Chondrocyte (in vitro differentiated cells): ENCODE measurements around the gene CNKSR3. TPM values are rescaled to one million over a fixed set of nuclear protein-coding genes. Genes with fewer than 3 reads are reported as not detected.

Experiments used
- DNase-seq: peaks from one replicate; pipeline ENCODE4 v3.0.0; 2021; ENCODE audit warnings: mixed read lengths, low spot score
- H3K27ac Mint-ChIP-seq: one replicate; pipeline ENCODE4 v1.8.0; 2021; ENCODE audit warnings: mild to moderate bottlenecking, moderate library complexity, mixed read lengths; ENCODE audit not compliant: unreplicated experiment
- H3K27me3 Mint-ChIP-seq: 2 replicates; pipeline ENCODE4 v1.8.0; 2021; ENCODE audit warnings: low read depth, mixed read lengths
- H3K36me3 Mint-ChIP-seq: 2 replicates; pipeline ENCODE4 v1.8.0; 2021; ENCODE audit warnings: low read depth, mixed read lengths
- H3K4me1 Mint-ChIP-seq: 2 replicates; pipeline ENCODE4 v1.8.0; 2021; ENCODE audit warnings: low read depth, mild to moderate bottlenecking, mixed read lengths
- H3K4me3 Mint-ChIP-seq: one replicate; pipeline ENCODE4 v1.8.0; 2021; ENCODE audit warnings: mild to moderate bottlenecking, moderate library complexity, mixed read lengths; ENCODE audit not compliant: unreplicated experiment
- H3K9me3 Mint-ChIP-seq: 2 replicates; pipeline ENCODE4 v1.8.0; 2021; ENCODE audit warnings: low read depth, mixed read lengths
- total RNA-seq: library from RNA; stranded (reverse); gene quantifications from 3 replicates; pipeline ENCODE4 v1.2.1, GENCODE V29; 2021
- TF ChIP-seq, protein P1 (sequence below): fragments of 200-600 bp; sonication (generic); IDR thresholded peaks from 2 replicates; pipeline ENCODE4 v1.5.0; 2021; ENCODE audit warnings: antibody characterized with exemption, mild to moderate bottlenecking, moderate library complexity

The CNKSR3 gene
- total RNA-seq, 1 donor from 2014 or later, result 14.2 TPM

DNA sequence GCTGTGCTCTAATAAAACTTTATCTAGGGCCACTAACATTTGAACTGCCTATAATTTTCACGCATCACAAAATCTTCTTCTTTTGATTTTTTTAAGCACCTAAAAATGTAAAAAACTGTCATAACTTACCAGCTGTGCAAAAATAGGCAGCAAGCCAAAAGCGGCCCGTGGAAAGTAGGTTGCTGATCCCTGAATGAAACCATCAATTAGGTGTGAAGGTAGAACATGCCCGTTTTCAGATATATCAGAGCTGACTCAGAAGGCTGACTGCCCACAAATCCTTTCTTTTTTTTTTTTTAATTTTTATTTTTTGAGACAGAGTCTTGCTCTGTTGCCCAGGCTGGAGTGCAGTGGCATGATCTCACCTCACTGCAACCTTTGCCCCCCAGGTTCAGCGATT, 149.0 kb downstream of the CNKSR3 start:
- Mint-ChIP-seq H3K27ac (no peak overlapping the region), H3K36me3 (no peaks in the 10 kb centered on the region), H3K4me3 (no peak overlapping the region), H3K9me3 (no peaks in the 10 kb centered on the region), H3K27me3 (no peaks in the 10 kb centered on the region), H3K4me1 (no peaks in the 10 kb centered on the region)
- DNase-seq, result no peak
- TF ChIP-seq, protein P1, sequence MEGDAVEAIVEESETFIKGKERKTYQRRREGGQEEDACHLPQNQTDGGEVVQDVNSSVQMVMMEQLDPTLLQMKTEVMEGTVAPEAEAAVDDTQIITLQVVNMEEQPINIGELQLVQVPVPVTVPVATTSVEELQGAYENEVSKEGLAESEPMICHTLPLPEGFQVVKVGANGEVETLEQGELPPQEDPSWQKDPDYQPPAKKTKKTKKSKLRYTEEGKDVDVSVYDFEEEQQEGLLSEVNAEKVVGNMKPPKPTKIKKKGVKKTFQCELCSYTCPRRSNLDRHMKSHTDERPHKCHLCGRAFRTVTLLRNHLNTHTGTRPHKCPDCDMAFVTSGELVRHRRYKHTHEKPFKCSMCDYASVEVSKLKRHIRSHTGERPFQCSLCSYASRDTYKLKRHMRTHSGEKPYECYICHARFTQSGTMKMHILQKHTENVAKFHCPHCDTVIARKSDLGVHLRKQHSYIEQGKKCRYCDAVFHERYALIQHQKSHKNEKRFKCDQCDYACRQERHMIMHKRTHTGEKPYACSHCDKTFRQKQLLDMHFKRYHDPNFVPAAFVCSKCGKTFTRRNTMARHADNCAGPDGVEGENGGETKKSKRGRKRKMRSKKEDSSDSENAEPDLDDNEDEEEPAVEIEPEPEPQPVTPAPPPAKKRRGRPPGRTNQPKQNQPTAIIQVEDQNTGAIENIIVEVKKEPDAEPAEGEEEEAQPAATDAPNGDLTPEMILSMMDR, result no peak

DNA sequence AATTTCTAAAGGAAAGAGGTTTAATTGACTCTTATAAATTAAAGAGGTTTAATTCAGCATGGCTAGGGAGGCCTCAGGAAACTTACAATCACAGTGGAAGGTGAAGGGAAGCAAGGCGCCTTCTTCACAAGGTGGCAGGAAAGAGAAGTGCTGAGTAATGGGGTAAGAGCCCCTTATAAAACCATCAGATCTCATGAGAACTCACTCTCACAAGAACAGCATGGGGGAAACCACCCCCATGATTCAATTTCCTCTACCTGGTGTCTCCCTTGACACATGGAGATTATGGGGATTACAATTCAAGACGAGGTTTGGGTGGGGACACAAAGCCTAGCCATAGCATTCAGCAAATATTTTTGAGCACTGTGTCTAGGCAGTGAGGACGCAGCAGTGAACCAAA, 150.0 kb downstream of the CNKSR3 start:
- TF ChIP-seq, protein P1, result no peak
- DNase-seq, result no peak
- no peaks in the 10 kb centered on the region for H3K27me3 Mint-ChIP-seq
- no peak overlapping the region for H3K27ac Mint-ChIP-seq
- no peaks in the 10 kb centered on the region for H3K36me3 Mint-ChIP-seq
- no peak overlapping the region for H3K4me3 Mint-ChIP-seq
- H3K9me3 Mint-ChIP-seq, result no peaks in the 10 kb centered on the region
- H3K4me1 Mint-ChIP-seq, result no peaks in the 10 kb centered on the region

GRCh38 chr6:154359679-154360078, 150.8 kb downstream of the CNKSR3 start:
- Mint-ChIP-seq H3K27ac (no peak overlapping the region), H3K9me3 (no peaks in the 10 kb centered on the region), H3K4me3 (no peak overlapping the region), H3K36me3 (no peaks in the 10 kb centered on the region), H3K27me3 (no peaks in the 10 kb centered on the region), H3K4me1 (peaks cover 5% of the 10 kb centered on the region)
- no peak for DNase-seq
- TF ChIP-seq, protein P1, result no peak

- no peak for DNase-seq
- Mint-ChIP-seq H3K27me3 (no peaks in the 10 kb centered on the region), H3K4me1 (peaks cover 5% of the 10 kb centered on the region), H3K36me3 (no peaks in the 10 kb centered on the region), H3K27ac (no peak overlapping the region), H3K4me3 (no peak overlapping the region), H3K9me3 (no peaks in the 10 kb centered on the region)
- TF ChIP-seq, protein P1, result no peak
Observed at GRCh38 chr6:154359161-154359574, 151.3 kb downstream of the CNKSR3 start.

GRCh38 chr6:154358019-154358545, 152.4 kb downstream of the CNKSR3 start:
- H3K27ac Mint-ChIP-seq, result no peak overlapping the region
- H3K9me3 Mint-ChIP-seq, result no peaks in the 10 kb centered on the region
- no peaks in the 10 kb centered on the region for H3K36me3 Mint-ChIP-seq
- TF ChIP-seq, protein P1, result no peak
- H3K4me1 Mint-ChIP-seq, result peaks cover 5% of the 10 kb centered on the region
- no peaks in the 10 kb centered on the region for H3K27me3 Mint-ChIP-seq
- H3K4me3 Mint-ChIP-seq, result no peak overlapping the region
- DNase-seq, result no peak
